ENCODE results near the gene TENT4B.

- no peak for TF ChIP-seq CTCF (IDR thresholded peaks at IDR 0.05; ENCODE audit: low read depth, low read length, poor library complexity, severe bottlenecking)
- no peak for TF ChIP-seq EZH2phosphoT487 (IDR thresholded peaks at IDR 0.05; ENCODE audit: borderline replicate concordance, low read length)
These were observed 28.3 kb upstream of the TENT4B start for GRCh38 chr16:50124769-50125168.
